GM23338 (cell line): ENCODE results near the gene PPP6R2. TPM values are rescaled to one million over a fixed set of nuclear protein-coding genes. Genes with fewer than 3 reads are reported as not detected.

ENCODE experiments used
- ATAC-seq: fragments of 200-7000 bp; cut with Tn5 transposase; 3 replicates; pipeline ENCODE4 v1.9.1; 2020
- DNase-seq: peaks from one replicate; pipeline ENCODE4 v3.0.0-alpha.2; 2015; ENCODE audit warnings: low spot score
- H2AFZ ChIP-seq: fragments of 200-600 bp; sonication (generic); 2 replicates; pipeline ENCODE4 v1.8.0; 2016; ENCODE audit warnings: antibody characterized with exemption, mild to moderate bottlenecking, moderate library complexity
- H3F3A ChIP-seq: fragments of 200-600 bp; sonication (generic); replicated peaks from 2 replicates; pipeline ENCODE4 v1.8.0; 2017; ENCODE audit warnings: antibody characterized with exemption, mixed run types, low read depth
- H3K27ac ChIP-seq: fragments of 200-600 bp; sonication (generic); 2 replicates; pipeline ENCODE4 v1.6.1; 2016; ENCODE audit warnings: low read depth
- H3K27me3 ChIP-seq: fragments of 200-600 bp; sonication (generic); 2 replicates; pipeline ENCODE4 v1.8.0; 2016; ENCODE audit warnings: mild to moderate bottlenecking, mixed run types, moderate library complexity; ENCODE audit not compliant: insufficient read depth
- H3K36me3 ChIP-seq: fragments of 200-600 bp; sonication (generic); 2 replicates; pipeline ENCODE4 v1.8.0; 2016; ENCODE audit warnings: mild to moderate bottlenecking; ENCODE audit not compliant: insufficient read depth
- H3K4me1 ChIP-seq: fragments of 200-600 bp; sonication (generic); 2 replicates; pipeline ENCODE4 v1.8.0; 2016; ENCODE audit warnings: mild to moderate bottlenecking, moderate library complexity; ENCODE audit not compliant: insufficient read depth
- H3K4me2 ChIP-seq: fragments of 200-600 bp; sonication (generic); 2 replicates; pipeline ENCODE4 v1.7.1; 2017; ENCODE audit warnings: mixed run types
- H3K4me3 ChIP-seq: fragments of 200-600 bp; sonication (generic); 2 replicates; pipeline ENCODE4 v1.6.1; 2016; ENCODE audit warnings: mixed run types
- H3K79me2 ChIP-seq: fragments of 200-600 bp; sonication (generic); replicated peaks from 2 replicates; pipeline ENCODE4 v1.8.0; 2017; ENCODE audit warnings: mild to moderate bottlenecking; ENCODE audit not compliant: insufficient read depth
- H3K9me2 ChIP-seq: fragments of 200-600 bp; sonication (generic); 2 replicates; pipeline ENCODE4 v1.8.0; 2017; ENCODE audit not compliant: insufficient read depth
- H4K20me1 ChIP-seq: fragments of 200-600 bp; sonication (generic); replicated peaks from 2 replicates; pipeline ENCODE4 v1.8.0; 2017; ENCODE audit warnings: mild to moderate bottlenecking; ENCODE audit not compliant: insufficient read depth
- H3K27ac Mint-ChIP-seq: 2 replicates; pipeline ENCODE4 v1.8.0; 2020; ENCODE audit warnings: inconsistent platforms, mild to moderate bottlenecking, moderate library complexity, mixed read lengths
- H3K27me3 Mint-ChIP-seq: 3 replicates; pipeline ENCODE4 v1.8.0; 2022; ENCODE audit warnings: low read depth, mild to moderate bottlenecking, moderate library complexity, mixed read lengths, inconsistent platforms; ENCODE audit not compliant: insufficient read depth, poor library complexity
- H3K36me3 Mint-ChIP-seq: 3 replicates; pipeline ENCODE4 v1.8.0; 2021; ENCODE audit warnings: low read depth, mild to moderate bottlenecking, inconsistent platforms, moderate library complexity, mixed read lengths
- H3K4me1 Mint-ChIP-seq: 3 replicates; pipeline ENCODE4 v1.8.0; 2020; ENCODE audit warnings: mild to moderate bottlenecking, inconsistent platforms, mixed read lengths
- H3K4me3 Mint-ChIP-seq: 3 replicates; pipeline ENCODE4 v1.8.0; 2021; ENCODE audit warnings: moderate library complexity, mild to moderate bottlenecking, inconsistent platforms, mixed read lengths
- H3K9me3 Mint-ChIP-seq: 3 replicates; pipeline ENCODE4 v1.8.0; 2020; ENCODE audit warnings: moderate library complexity, mild to moderate bottlenecking, inconsistent platforms, mixed read lengths
- CTCF ChIP-seq, 2 experiments: fragments of 200-600 bp in 1 of 2; sonication (generic) in 1 of 2; conservative IDR thresholded peaks; 2 replicates each; pipeline versions ENCODE4 v1.5.1 to v1.6.1; 2016 to 2017; ENCODE audit warnings: antibody characterized with exemption in 2 of 2, low read depth in 2 of 2, mild to moderate bottlenecking in 2 of 2, moderate library complexity in 1 of 2
- EZH2 ChIP-seq: fragments of 200-600 bp; sonication (generic); IDR thresholded peaks from one replicate; pipeline ENCODE4 v1.8.0; 2017; ENCODE audit warnings: antibody characterized with exemption, mild to moderate bottlenecking, low read depth; ENCODE audit not compliant: unreplicated experiment
- EZH2phosphoT487 ChIP-seq: fragments of 200-600 bp; sonication (generic); IDR thresholded peaks from one replicate; pipeline ENCODE4 v1.8.1; 2018; ENCODE audit warnings: antibody characterized with exemption; ENCODE audit not compliant: unreplicated experiment
- NANOG ChIP-seq: IDR thresholded peaks from 2 replicates; pipeline ENCODE4 v1.6.1; 2016; ENCODE audit warnings: antibody characterized with exemption, borderline replicate concordance
- ZNF114 ChIP-seq: fragments of 250-450 bp; sonication (Bioruptor Pico); IDR thresholded peaks from 2 replicates; pipeline ENCODE4 v1.5.0; 2020; ENCODE audit warnings: mild to moderate bottlenecking, moderate library complexity
- ZNF462 ChIP-seq: fragments of 250-450 bp; sonication (Bioruptor Pico); IDR thresholded peaks from 2 replicates; pipeline ENCODE4 v1.5.0; 2020; ENCODE audit warnings: mild to moderate bottlenecking, moderate library complexity
- polyA plus RNA-seq: library from polyadenylated mRNA; unstranded; fragments of >200 nt; fragmentation: Nextera tagmentation; extraction: Ambion mirVana; gene quantifications from 2 replicates; pipeline ENCODE4 v1.2.1, GENCODE V29; 2016
- total RNA-seq: library from RNA; depleted of rRNA; stranded (reverse); fragments of >200 nt; shearing (Covaris generic); gene quantifications from 2 replicates; pipeline ENCODE4 v1.2.3, GENCODE V29; 2014
- TF ChIP-seq, protein P1 (sequence below): IDR thresholded peaks from one replicate; pipeline ENCODE4 v1.6.1; 2018; ENCODE audit warnings: antibody characterized with exemption; ENCODE audit not compliant: unreplicated experiment

The PPP6R2 gene
- total and polyA plus RNA-seq, 2 experiments from 2014 or later, result 11.9 to 45.8 TPM

DNA sequence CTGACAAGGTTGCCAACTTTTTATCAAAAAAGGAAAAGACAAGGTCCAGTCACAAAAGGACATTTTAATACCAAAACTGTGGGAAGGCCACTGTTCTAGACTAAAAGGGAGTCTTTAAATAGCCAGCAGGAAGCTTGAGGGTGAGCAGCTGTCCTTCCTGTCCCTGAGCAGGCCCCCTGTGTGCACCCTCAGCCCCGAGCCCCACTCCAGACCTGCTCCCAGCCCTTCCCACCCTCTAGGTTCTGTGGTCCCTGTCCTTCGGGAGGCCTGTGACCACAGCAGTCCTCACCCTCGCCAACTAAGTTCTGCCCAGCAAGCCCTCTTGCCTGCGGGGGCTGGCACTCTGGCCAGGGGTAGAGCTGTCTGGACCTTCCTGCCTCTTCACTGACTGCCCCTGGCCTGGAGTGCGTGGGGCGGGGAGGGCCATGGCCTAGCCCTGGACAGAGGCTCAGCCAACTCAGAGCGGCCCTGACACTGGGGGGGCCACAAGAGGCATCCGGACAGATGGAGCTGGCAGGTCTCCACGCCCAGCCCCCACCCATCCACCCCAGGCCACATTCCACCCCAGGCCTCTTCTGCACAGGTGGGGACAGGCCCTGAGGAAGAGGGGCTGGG is 34.0 kb upstream of the PPP6R2 start:
- Histone ChIP-seq H3K79me2 (no peaks in the 10 kb centered on the region), H3F3A (0 out of 2 replicates have a peak, but pooled peaks cover 6% of the 10 kb centered on the region), H2AFZ (no peak overlapping the region), H3K9me2 (no peaks in the 10 kb centered on the region), H3K36me3 (no peaks in the 10 kb centered on the region), H3K27ac (0 out of 2 replicates have a peak overlapping the region, but pooled peaks have one; percentile 66), H4K20me1 (peaks cover 5% of the 10 kb centered on the region), H3K27me3 (peaks cover 11% of the 10 kb centered on the region), H3K4me2 (no peak overlapping the region), H3K4me1 (peaks cover 18% of the 10 kb centered on the region; the same call in 1 of the 2 replicates), H3K4me3 (no peak overlapping the region)
- peaks cover 16% of the 10 kb centered on the region for H3K4me1 Mint-ChIP-seq
- DNase-seq (no peak), ATAC-seq (no peak)
- H3K4me3 Mint-ChIP-seq, result peak overlapping the region; percentile 9; the same call in 1 of the 3 replicates
- no peaks in the 10 kb centered on the region for H3K9me3 Mint-ChIP-seq
- H3K27ac Mint-ChIP-seq, result no peak overlapping the region
- TF ChIP-seq ZNF462 (CRISPR knock-in tag) (no peak), NANOG (no peak), EZH2phosphoT487 (no peak), CTCF (conservative IDR thresholded peaks at IDR 0.05; ENCODE audit: low read depth in 2 of 2) (no peak), ZNF114 (CRISPR knock-in tag) (no peak), EZH2 (no peak)
- TF ChIP-seq, protein P1, sequence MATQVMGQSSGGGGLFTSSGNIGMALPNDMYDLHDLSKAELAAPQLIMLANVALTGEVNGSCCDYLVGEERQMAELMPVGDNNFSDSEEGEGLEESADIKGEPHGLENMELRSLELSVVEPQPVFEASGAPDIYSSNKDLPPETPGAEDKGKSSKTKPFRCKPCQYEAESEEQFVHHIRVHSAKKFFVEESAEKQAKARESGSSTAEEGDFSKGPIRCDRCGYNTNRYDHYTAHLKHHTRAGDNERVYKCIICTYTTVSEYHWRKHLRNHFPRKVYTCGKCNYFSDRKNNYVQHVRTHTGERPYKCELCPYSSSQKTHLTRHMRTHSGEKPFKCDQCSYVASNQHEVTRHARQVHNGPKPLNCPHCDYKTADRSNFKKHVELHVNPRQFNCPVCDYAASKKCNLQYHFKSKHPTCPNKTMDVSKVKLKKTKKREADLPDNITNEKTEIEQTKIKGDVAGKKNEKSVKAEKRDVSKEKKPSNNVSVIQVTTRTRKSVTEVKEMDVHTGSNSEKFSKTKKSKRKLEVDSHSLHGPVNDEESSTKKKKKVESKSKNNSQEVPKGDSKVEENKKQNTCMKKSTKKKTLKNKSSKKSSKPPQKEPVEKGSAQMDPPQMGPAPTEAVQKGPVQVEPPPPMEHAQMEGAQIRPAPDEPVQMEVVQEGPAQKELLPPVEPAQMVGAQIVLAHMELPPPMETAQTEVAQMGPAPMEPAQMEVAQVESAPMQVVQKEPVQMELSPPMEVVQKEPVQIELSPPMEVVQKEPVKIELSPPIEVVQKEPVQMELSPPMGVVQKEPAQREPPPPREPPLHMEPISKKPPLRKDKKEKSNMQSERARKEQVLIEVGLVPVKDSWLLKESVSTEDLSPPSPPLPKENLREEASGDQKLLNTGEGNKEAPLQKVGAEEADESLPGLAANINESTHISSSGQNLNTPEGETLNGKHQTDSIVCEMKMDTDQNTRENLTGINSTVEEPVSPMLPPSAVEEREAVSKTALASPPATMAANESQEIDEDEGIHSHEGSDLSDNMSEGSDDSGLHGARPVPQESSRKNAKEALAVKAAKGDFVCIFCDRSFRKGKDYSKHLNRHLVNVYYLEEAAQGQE, result no peak
- H3K36me3 Mint-ChIP-seq, result no peaks in the 10 kb centered on the region
- peaks cover 25% of the 10 kb centered on the region for H3K27me3 Mint-ChIP-seq
